ENCODE data around the gene COLGALT1.
"Not testable (repeated sequence)": the region's sequence is repeated elsewhere in the genome, so short reads cannot be mapped to it uniquely, and the experiment has no call there.

Gene COLGALT1

DNA sequence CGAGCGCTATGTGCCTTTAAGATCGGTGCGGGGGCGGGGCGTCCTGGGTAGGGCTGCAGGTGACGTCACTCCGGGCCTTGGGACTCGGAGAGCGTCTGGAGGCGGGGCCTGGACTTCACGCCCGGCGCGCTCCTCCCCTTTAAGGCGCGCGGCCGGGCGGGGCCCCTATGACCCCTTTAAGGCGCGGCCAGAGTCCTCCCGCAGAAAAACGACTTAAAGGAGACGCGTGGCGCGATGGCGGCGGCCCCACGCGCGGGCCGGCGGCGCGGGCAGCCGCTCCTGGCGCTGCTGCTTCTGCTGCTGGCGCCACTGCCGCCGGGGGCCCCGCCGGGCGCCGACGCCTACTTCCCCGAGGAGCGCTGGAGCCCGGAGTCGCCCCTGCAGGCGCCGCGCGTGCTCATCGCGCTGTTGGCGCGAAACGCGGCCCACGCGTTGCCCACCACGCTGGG, at the start of gene COLGALT1:
Gene COLGALT1 (plus strand): TSS at position 170 of the 449 bp plus-strand sequence. CDS start 65 bp downstream, at position 235.
- peak; percentile 92 for DNase-seq

DNA sequence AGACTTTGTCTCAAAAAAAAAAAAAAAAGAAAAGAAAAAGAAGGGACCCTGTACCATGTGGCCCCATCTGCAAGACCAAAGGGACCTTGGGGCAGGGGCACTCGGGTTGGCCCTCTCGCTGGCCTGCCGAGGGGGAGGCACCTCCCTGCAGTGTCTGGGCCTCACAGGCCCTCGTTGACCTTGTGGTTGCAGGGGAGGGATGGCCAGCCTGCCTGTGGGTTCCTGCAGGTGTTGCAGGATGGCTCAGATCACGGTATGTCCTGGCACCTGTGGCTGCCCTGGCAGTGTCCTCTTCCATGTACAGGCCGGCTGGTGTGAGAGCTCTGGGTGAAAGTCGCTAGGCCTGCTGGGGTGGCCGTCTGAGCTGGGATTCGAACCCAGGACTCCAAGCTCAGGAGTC, 48.7 kb upstream of the COLGALT1 start:
- no peak for DNase-seq

DNA sequence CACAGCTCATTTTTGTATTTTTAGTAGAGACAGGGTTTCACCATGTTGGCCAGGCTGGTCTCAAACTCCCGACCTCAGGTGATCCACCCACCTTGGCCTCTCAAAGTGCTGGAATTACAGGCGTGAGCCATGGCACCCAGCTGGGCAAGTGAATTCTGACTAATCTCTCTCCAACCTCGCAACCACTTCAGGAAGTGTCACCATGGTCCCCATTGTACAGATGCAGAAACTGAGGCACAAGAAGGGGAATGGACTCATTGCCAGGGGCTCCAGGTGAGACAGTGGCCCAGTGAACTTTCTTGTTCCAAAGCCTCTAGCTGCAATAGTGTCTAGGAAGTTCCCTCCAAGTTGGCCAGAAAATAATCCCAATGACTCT, 46.9 kb upstream of the COLGALT1 start:
- DNase-seq = not testable (repeated sequence)

DNA sequence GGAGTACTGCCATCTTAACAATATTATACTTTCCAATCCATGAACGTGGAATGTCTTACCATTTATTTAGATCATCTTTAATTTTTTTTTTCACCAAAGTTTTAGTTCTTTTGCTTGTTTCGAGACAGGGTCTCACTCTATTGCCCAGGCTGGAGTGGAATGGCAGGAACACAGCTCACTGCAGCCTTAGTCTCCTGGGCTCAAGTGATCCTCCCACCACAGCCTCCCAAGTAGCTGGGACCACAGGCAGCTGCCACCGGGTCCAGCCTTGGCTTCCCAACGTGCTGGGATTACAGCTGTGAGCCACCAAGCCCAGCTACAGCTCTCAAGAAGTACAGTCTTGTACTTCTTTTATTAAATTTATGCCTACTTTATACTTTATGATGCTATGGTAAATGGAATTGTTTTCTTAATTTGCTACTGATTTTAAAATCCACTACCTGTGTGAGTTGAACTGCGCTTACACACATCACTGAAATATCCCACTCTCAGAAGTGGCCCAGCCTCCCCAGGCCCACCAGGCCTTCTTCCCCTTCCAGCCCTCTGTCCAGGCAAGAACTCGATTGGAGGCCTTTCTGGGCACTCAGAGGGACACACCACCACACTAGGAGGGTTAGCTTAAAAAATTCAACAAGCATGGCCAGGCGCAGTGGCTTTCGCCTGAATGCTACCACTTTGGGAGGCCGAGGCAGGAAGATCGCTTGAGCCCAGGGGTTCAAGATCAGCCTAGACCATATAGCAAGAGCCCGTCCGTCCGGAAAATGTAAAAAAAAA, 45.0 kb upstream of the COLGALT1 start:
- no peak for DNase-seq

DNA sequence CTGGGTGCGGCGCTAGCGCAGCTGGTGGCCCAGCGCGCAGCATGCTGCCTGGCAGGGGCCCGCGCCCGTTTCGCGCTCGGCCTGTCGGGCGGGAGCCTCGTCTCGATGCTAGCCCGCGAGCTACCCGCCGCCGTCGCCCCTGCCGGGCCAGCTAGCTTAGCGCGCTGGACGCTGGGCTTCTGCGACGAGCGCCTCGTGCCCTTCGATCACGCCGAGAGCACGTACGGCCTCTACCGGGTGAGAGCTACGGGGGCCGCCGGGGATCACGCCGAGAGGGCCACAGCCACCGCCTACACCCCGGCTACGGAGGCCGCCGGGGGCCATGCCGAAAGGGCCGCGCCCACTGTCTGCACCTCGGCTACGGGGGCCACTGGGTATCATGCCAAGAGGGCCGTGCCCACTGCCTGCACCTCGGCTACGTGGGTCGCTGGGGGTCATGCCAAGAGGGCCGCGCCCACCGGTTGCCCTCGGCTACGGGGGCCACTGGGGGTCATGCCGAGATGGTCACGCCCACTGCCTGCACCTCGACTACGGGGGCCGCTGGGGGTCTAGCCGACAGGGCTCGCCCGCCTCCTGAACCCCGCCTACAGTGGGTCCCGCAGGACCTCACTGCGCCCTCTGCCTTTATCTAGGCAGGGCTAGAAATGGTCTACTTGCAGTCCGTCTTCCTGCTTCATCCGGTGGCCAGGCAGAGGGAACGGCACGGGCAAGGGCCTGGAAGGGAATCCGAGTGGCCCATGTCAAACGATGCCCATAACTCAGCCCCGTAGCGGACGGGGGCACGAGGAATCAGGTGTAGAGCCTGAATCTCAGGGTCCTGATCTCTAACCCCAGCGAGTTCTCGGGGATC, 43.5 kb upstream of the COLGALT1 start:
- peak; percentile 79 for DNase-seq

DNA sequence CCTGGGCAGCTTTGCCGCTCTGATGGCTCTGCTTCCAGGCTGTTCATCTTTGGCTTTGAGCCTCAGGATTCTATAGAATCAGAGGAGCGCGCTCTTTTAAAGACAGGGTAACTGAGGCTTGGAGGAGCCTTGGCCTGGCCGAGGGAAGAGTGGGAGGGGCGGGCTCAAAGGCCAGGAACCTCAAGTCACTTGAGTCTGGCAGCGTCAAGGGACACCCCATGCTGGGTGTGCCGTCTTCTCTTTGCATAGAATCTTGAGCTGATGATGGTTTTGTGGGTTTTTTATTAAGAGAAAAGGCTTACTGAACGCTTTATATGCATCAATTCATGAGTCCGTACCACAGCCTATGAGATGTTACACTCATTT, 42.9 kb upstream of the COLGALT1 start:
- no peak for DNase-seq

DNA sequence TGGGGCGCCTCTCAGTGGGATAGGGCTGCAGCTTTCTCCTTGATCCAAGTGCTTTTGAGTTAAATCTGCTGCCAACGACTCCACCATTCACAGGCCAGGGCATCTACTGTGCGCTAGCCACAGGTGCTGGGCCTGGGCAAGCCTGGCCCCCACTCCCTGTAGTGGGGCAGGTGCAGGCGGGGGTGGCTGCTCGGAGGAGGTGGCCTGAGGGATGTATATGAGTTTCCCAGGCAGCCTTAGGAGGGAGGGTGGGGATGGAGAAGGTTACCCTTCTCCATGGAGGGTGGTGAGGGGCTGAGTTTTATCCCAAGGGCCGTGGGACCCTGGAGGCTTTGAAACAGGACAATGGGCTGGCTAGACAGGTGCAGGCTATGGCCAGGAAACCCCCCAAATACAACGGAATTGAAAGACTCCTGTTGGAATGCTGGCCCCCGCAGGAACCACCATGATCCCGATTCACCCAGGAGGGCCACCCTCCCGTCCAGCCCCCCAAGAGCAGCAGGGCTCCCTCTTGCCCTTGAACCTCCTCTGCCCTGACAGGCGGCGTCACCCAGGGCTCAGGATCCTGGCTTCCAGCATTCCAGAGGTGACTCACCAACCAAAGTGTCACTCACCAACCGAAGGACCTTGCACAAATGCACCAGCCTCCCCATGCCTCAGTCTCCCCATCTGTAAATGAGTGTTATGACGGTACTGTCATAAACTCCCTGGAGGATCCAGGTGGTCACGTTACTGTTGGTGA, 39.9 kb upstream of the COLGALT1 start:
- no peak for DNase-seq

DNA sequence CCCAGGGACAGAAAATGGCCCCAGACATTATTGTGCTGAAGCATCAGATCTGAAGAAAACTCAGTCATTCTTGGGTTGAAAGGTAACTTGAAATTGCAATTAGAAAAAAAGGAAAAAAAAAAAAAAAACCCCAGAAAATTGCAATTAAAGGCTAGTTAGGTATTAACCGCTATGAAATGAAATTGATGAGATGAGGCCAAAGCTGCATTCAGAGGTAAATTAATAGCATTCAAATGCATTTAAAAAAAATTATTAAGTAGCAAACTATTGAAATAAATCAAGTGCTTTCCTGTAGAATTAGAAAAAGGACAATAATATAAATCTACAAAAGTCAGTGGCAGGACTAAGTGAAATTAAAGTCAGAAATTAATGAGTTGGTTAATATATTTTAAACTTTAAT, 37.6 kb upstream of the COLGALT1 start:
- DNase-seq = no peak

DNA sequence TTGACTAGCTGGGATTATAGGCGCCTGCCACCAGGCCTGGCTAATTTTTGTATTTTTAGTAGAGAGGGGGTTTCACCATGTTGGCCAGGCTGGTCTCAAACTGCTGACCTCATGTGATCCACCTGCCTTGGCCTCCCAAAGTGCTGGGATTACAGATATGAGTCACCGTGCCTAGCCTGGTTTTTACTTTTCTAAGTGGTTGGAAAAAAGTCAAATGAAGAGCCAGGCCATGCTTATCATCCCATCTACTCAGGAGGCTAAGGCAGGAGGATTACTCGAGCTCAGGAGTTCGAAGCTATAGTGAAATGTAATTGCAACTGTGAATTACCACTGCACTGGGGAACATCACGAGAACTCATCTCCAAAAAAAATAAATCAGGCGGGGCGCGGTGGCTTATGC, 36.8 kb upstream of the COLGALT1 start:
- DNase-seq = not testable (repeated sequence)

DNA sequence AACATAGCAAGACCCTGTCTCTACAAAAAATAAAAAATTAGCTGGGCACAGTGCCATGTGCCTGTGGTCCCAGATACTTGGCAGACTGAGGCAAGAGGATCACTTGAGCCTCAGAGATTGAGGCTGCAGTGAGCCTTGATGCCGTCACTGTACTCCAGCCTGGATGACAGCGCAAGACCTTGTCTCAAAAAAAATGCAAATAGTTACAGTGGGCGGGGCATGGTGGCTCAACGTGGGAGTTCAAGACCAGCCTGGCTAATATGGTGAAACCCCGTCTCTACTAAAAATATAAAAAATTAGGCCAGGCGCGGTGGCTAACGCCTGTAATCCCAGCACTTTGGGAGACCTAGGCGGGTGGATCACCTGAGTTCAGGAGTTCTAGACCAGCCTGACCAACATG, 35.5 kb upstream of the COLGALT1 start:
- peak; percentile 25 for DNase-seq

DNA sequence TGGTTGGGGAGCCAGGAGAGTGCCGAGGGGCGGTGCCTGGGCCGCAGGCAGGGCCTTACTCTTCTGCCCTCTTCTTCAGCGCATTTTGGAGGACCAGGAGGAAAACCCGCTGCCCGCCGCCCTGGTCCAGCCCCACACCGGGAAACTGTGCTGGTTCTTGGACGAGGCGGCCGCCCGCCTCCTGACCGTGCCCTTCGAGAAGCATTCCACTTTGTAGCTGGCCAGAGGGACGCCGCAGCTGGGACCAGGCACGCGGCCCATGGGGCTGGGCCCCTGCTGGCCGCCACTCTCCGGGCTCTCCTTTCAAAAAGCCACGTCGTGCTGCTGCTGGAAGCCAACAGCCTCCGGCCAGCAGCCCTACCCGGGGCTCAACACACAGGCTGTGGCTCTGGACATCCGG, 34.6 kb upstream of the COLGALT1 start:
- no peak for DNase-seq

DNA sequence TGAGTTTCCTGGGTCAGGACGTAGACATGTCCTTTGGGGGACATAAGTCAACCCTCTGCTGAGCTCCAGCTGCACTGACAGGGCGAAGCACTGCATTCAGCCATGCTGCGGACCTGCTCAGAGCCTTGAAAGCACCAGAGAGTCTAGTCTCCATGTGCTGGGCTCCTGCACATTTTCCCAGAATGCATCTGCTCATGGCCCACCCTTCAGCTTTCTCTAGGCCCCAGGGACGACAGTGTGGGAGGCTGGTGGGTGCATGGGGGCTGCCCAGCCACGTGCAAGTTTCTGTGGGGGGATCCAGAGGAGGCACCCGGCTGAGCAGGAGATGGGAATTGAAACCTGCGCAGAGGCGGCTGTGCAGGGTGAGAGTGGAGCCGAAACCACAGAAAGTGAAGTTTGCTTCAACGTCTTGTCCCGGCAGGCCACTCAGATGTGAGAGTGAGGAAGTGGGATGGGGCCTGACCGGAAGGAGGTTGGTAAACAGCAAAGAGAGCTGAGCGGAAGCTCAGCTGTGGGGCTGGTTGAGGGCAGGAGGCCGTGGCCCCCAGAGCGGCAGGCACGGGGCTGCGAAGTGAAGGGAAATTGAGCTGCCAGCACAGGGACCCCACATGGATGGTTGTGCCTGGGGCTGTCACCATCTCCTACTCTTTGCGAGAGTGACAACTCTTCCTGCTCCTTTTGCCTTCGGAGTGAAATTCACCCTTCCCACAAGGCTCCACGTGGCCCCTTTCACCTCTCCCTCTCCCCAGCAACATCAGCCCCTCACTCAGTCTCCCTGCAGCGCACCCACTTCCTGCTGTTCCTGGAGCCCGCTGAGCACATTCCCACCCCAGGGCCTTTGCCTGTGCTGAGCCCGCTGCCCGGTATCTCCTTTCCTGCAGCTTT, 32.2 kb upstream of the COLGALT1 start:
- no peak for DNase-seq

DNA sequence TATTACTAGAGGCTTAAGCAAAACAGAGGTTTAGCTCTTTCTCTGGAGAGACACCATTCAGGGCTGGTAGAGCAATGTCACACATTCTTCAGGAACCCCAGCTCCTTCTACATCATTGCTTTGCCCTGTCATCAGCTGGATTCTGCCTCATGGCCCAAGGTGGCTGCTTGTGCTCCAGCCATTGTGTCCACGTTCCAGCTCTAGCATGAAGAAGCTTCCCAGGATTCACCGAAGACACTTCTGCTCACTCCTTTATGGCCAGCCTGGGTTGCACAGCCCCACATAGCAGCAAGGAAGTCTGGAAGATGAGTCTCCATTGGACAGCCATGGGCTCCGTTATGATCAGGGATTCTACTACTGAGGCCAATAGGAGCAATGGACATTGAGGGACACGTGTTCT, 30.8 kb upstream of the COLGALT1 start:
- no peak for DNase-seq

DNA sequence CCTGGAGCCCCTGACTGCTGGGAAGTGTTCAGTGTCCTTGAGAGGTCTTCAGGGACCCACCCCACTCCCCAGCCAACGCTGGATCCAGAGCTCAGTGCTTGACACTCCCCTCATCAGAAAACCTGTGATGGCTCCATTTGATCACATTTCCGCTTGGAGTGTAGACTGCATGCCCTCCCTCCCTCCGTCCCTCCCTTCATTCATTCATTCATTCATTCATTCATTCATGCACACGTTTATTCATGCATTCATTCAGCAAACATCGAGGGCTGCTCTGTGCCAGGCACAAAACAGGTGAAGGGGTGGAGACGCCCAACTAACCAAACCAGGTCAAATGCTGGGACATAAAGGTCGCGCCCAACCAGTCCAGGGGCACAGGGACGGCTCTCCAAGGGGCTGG, 30.3 kb upstream of the COLGALT1 start:
- no peak for DNase-seq

DNA sequence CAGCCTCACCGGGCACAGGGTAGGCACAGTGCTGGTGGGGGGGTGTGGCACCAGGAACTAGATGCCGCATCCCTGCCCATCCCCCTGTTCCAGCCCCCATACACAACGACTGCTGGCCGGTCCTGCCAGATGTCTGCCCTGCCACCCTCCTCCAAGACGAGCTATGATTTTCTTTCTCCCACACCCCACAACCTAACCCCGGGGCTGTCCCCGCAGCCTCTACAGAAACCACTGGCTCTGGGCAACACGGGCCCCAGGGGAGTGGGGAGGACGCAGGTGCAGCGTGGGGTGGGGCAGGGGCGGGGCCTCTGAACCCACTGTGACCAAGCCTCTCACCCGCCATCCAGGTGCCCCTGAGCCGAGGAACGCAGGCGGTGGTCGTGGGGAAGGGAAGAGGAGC, 28.5 kb upstream of the COLGALT1 start:
- no peak for DNase-seq

DNA sequence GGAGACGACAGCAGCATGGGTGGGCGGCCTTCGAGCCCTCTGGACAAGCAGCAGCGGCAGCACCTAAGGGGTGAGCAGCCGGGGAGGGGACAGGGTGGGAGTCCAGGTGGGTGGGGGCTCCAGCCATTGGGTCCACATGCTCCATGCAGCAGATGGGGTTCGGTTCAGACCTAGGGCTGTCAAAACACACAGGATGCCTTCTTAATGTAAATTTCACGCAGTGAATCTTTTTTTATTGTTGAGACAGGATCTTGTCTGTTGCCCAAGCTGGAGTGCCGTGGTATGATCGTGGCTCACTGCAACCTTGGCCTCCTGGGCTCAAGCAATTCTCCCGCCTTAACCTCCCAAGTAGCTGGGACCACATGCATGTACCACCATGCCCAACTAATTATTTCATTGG, 28.1 kb upstream of the COLGALT1 start:
- DNase-seq = no peak

DNA sequence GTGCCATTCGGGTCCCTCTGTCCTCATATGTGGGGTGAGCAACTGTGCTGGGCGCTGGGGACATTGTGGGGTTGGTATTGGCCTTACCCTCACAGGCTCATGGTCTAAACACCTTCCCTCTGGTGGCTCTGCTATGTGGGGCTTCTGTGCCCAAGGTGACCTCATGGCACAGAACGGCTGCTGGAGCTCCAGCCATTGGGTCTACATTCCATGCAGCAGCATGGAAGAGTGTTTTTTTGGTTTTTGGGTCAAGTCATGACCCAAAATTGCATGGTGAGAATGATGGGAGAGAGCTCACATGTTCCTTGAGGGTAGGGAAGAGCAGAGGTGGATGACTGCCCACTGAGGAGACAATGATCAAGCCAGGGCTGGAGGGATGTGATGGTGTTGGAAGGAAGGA, 26.8 kb upstream of the COLGALT1 start:
- no peak for DNase-seq

DNA sequence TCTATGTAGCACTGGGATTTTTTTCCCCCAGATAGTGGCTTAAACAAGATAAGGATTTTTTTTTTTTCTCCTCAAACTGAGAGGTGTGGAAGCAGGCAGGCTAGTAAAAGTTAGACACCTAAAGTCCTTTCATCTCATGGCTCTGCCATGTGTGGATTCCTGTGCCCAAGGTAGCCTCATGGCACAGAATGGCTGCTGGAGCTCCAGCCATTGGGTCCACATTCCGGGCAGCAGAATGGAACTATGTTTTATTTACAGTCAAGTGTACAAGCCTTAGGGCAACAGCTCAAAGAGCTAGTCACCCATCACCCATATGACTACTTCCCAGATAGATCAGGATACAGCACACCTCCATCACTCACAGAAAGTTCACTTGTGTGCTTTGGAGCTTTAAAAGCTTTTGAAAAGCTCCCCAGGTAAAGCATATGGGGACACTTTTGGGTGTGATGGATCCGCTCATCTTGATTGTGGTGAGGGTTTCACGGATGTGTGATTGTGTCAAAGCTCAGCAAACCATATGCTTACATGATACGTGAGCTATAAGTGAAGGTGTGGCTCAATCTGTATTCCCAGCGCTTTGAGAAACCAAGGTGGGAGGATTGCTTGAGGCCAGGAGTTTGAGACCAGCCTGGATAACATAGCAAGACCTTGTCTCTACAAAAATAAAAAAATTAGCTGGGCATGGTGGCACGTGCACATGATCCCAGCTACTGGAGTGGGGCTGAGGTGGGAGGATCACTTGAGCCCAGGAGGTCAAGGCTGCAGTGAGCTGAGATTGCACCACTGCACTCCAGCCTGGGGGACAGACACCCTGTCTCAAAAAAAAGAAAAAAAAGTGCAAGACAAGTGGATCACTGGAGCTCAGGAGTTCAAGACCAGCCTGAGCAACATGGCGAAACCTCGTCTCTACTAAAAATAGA, 25.9 kb upstream of the COLGALT1 start:
- DNase-seq = no peak

DNA sequence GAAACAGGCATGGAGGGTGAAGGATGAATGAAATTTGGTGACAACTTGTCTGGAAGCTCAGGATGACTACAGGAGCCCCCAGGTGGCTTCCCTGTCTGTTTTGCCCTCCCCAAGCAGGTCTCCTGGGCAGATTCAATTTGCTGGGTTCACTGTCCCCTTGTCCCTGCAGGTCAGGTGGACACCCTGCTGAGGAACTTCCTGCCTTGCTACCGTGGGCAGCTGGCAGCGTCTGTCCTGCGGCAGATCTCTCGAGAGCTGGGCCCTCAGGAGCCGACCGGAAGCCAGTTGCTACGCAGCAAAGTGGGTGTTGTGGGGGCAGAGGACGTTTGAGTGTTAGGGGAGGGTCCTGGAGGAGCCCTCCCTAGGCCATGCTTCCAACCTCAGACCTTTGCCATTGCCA, 24.9 kb upstream of the COLGALT1 start:
- DNase-seq = no peak

DNA sequence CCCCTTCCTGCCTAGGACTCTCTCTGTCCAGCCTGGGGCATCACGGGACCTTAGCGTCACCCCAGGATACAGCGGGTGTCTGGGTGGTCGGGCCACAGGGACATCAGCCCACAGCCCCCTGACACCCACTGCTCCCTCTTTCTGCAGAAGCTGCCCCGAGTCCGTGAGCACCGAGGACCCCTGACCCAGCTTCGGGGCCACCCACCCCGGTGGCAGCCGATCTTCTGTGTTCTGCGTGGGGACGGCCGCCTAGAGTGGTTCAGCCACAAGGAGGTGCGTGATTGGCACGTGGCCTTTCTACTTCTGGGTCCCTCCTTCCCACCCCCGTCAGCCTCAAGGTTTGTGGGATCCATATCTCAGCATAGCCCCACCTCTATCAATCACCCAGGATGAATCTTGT, 23.3 kb upstream of the COLGALT1 start:
- DNase-seq = no peak

DNA sequence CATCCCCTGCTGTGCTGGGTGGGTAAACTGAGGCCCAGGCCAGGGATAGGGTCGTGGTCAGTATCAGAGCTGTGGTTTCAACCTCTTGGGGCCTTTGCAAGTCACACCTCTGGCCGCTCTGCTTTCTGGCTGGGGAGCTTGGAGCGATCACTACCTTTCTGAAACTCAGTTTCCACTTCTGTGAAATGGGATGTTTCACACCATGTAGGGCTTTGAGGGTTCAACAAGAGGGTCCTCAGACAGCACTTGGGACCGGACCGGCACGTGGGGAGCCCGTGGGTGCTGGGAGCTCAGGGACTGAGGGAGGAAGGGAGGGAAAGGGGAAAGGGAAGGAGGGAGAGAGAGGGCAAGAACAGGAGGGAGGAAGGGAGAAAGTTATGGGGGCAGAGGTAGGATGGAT, 22.9 kb upstream of the COLGALT1 start:
- no peak for DNase-seq

Measured in fibroblast of upper back skin (primary cell).